ENCODE measurements around the gene PCDHB6. TPM values are rescaled to one million over a fixed set of nuclear protein-coding genes. Genes with fewer than 3 reads are reported as not detected.
"Not testable (repeated sequence)": the region's sequence is repeated elsewhere in the genome, so short reads cannot be mapped to it uniquely, and the experiment has no call there.

The PCDHB6 gene
- polyA plus RNA-seq, 2 of the 4 experiments (the other 2 are of a cell fraction), result 0.92 to 1.0 TPM

GRCh38 chr5:141121563-141121962 lies 28.3 kb upstream of the PCDHB6 start, which contains the start of gene PCDHB4:
PCDHB4 (plus strand) TSS chr5:141121818; CDS start chr5:141121999, 181 bp downstream.
- no peak for ATAC-seq

GRCh38 chr5:141121985-141122384 lies 27.9 kb upstream of the PCDHB6 start:
- POLR2A ChIA-PET, result no interaction called here
- Histone ChIP-seq H3K27ac (no peak overlapping the region), H3K9me3 (peaks cover 19% of the 10 kb centered on the region; the same call in 2 of the 3 replicates), H3K4me2 (no peak overlapping the region), H3K4me1 (no peaks in the 10 kb centered on the region), H3K4me3 (no peak overlapping the region)
- no peak for FAIRE-seq
- ATAC-seq, result no peak
- CTCF ChIA-PET, result interaction anchor here (1.0 to 1.5 kb wide), 2 partner anchors 13 to 442 kb away, joined by 3 to 4 read pairs; partner anchors contain the start of gene PCDHB5
- TF ChIP-seq HOXB5 (CRISPR knock-in tag; IDR thresholded peaks at IDR 0.05) (no peak), ZC3H11A (IDR thresholded peaks at IDR 0.05) (no peak), RNF2 (IDR thresholded peaks at IDR 0.05; ENCODE audit: borderline replicate concordance, low read depth) (no peak), MAX (IDR thresholded peaks at IDR 0.05) (no peak), E2F6 (IDR thresholded peaks at IDR 0.05; ENCODE audit: borderline replicate concordance, low read depth) (no peak), NFE2L2 (conservative IDR thresholded peaks at IDR 0.05; ENCODE audit: low read length) (no peak), POLR2A (IDR thresholded peaks at IDR 0.05; ENCODE audit: low read length) (no peak), PHF8 (IDR thresholded peaks at IDR 0.05; ENCODE audit: borderline replicate concordance, low read depth) (no peak), RCOR1 (IDR thresholded peaks at IDR 0.05; ENCODE audit: low read depth, low read length) (no peak)
- DNase-seq (ENCODE audit: low read depth in 1 of 2, low spot score in 1 of 2), result no peak
- WGBS (ENCODE audit: missing lambda C conversion rate), result 50% methylated on average over 11 of the region's 12 CpGs

More at GRCh38 chr5:141121563-141121962, 28.3 kb upstream of the PCDHB6 start, which contains the start of gene PCDHB4:
- TF ChIP-seq ZSCAN20 (CRISPR knock-in tag; IDR thresholded peaks at IDR 0.05), result no peak
- H3K4me1 ChIP-seq, result no peaks in the 10 kb centered on the region
- no peak within 1 kb of the TSS for H3K27ac ChIP-seq
- POLR2A ChIA-PET, result no interaction called here
- WGBS (ENCODE audit: missing lambda C conversion rate), result 51% methylated on average over 16 of the region's 16 CpGs
- DNase-seq (ENCODE audit: low read depth in 1 of 2, low spot score in 1 of 2) (peak in 1 of 2 experiments; percentile 10), FAIRE-seq (no peak)
- peaks cover 19% of the 10 kb centered on the region; the same call in 2 of the 3 replicates for H3K9me3 ChIP-seq
- no peak within 1 kb of the TSS for H3K4me2 ChIP-seq
- H3K4me3 ChIP-seq, result no peak within 1 kb of the TSS
- CTCF ChIA-PET, result interaction anchor here (1.5 kb wide), 1 partner anchor 442 kb away, joined by 4 read pairs; no protein-coding TSS in a partner anchor

- CTCF ChIA-PET; H3K27ac ChIP-seq; FAIRE-seq; H3K4me2 ChIP-seq; POLR2A ChIA-PET; ATAC-seq; H3K4me1 ChIP-seq; DNase-seq (ENCODE audit: low read depth in 1 of 2, low spot score in 1 of 2); H3K4me3 ChIP-seq: not testable (repeated sequence)
- 78% methylated on average over 25 of the region's 73 CpGs for WGBS (ENCODE audit: missing lambda C conversion rate)
- peaks cover 15% of the 10 kb centered on the region; the same call in 1 of the 3 replicates for H3K9me3 ChIP-seq
These were observed 26.3 kb upstream of the PCDHB6 start for GRCh38 chr5:141123396-141124135.

GRCh38 chr5:141127305-141127704 lies 22.6 kb upstream of the PCDHB6 start:
- no peak for TF ChIP-seq MAX (IDR thresholded peaks at IDR 0.05)
- no peak for TF ChIP-seq CBX8 (IDR thresholded peaks at IDR 0.05)
- TF ChIP-seq HEYL (CRISPR knock-in tag; IDR thresholded peaks at IDR 0.05), result no peak
- Histone ChIP-seq H3K4me3 (no peak overlapping the region), H3K4me2 (no peak overlapping the region), H3K4me1 (no peaks in the 10 kb centered on the region), H3K9me3 (peaks cover 15% of the 10 kb centered on the region; the same call in 1 of the 3 replicates), H3K27ac (no peak overlapping the region)
- ChIA-PET CTCF (interaction anchor here (1.5 to 2.0 kb wide), 2 partner anchors 33 to 86 kb away, joined by 5 to 6 read pairs; partner anchors contain the start of gene PCDHB2), POLR2A (no interaction called here)
- FAIRE-seq (no peak), DNase-seq (ENCODE audit: low read depth in 1 of 2, low spot score in 1 of 2) (no peak), ATAC-seq (no peak)
- WGBS (ENCODE audit: missing lambda C conversion rate), result 87% methylated on average over 1 of the region's 1 CpG

GRCh38 chr5:141135030-141135717 lies 14.7 kb upstream of the PCDHB6 start, which contains the start of gene PCDHB5:
PCDHB5 (plus strand) TSS chr5:141135206; CDS start chr5:141135435, 229 bp downstream.
- POLR2A ChIA-PET, result interaction anchor here (0.9 kb wide), 1 partner anchor 186 kb away, joined by 3 read pairs; the partner anchor contains the start of gene TAF7
- TF ChIP-seq CTCF (IDR thresholded peaks at IDR 0.05), result peak; percentile 36; the same call in 2 of the 3 replicates
- no peak for TF ChIP-seq SREBF2 (IDR thresholded peaks at IDR 0.05)
- no peak for TF ChIP-seq HES2 (IDR thresholded peaks at IDR 0.05)
- TF ChIP-seq GATA3 (IDR thresholded peaks at IDR 0.05; ENCODE audit: borderline replicate concordance), result no peak
- TF ChIP-seq ESRRA (IDR thresholded peaks at IDR 0.05; ENCODE audit: borderline replicate concordance, low read length), result no peak
- TF ChIP-seq RAD21 (conservative IDR thresholded peaks at IDR 0.05 in 1 of 2, IDR thresholded peaks at IDR 0.05 in 1 of 2), result peak in 1 of 2 experiments; percentile 54; a peak in 2 of 5 replicates

More at GRCh38 chr5:141135030-141135717, 14.7 kb upstream of the PCDHB6 start, which contains the start of gene PCDHB5:
- Histone ChIP-seq H3K4me2 (peak within 1 kb of the TSS; percentile 31), H3K4me1 (no peaks in the 10 kb centered on the region), H3K4me3 (peak within 1 kb of the TSS; percentile 37), H3K27ac (peak within 1 kb of the TSS; percentile 18 to 54; a peak in 3 of 6 replicates), H3K9me3 (peaks cover 28% of the 10 kb centered on the region)
- ATAC-seq (peak; percentile 77 to 82; a peak in 5 of 6 replicates), DNase-seq (ENCODE audit: low read depth in 1 of 2, low spot score in 1 of 2) (peak; percentile 26 to 61), FAIRE-seq (no peak)
- WGBS (ENCODE audit: missing lambda C conversion rate), result 26% methylated on average over 22 of the region's 22 CpGs
- CTCF ChIA-PET, result interaction anchor here (1.1 to 2.0 kb wide), 10 partner anchors 9 to 389 kb away, joined by 3 to 6 read pairs (median 4); partner anchors contain the start of genes PCDHB2 and PCDHB6
